Left ventricle myocardium inferior (tissue), 1 donor: Measurements from ENCODE around the gene VAV2. TPM values are rescaled to one million over a fixed set of nuclear protein-coding genes. Genes with fewer than 3 reads are reported as not detected.
A peak's percentile ranks its signal among the peaks of the same experiment; 100 is the strongest.

ENCODE experiments used
- DNase-seq: peaks from one replicate; pipeline ENCODE4 v3.0.0-alpha.2; 2020
- H3K27ac ChIP-seq: fragments of 200-600 bp; replicated peaks from 2 replicates; pipeline ENCODE4 v1.8.0; 2021
- H3K27me3 ChIP-seq: fragments of 200-600 bp; 2 replicates; pipeline ENCODE4 v1.8.0; 2021; ENCODE audit warnings: low read depth
- H3K36me3 ChIP-seq: fragments of 200-600 bp; 2 replicates; pipeline ENCODE4 v1.8.0; 2021
- H3K4me1 ChIP-seq: fragments of 200-600 bp; 2 replicates; pipeline ENCODE4 v1.8.0; 2021
- H3K4me3 ChIP-seq: fragments of 200-600 bp; 2 replicates; pipeline ENCODE4 v1.8.0; 2021; ENCODE audit warnings: mild to moderate bottlenecking, moderate library complexity
- H3K9me3 ChIP-seq: fragments of 200-600 bp; replicated peaks from 2 replicates; pipeline ENCODE4 v1.8.0; 2021
- CTCF ChIP-seq: fragments of 200-600 bp; IDR thresholded peaks from 2 replicates; pipeline ENCODE4 v1.8.0; 2021; ENCODE audit warnings: antibody characterized with exemption, mild to moderate bottlenecking, borderline replicate concordance
- intact Hi-C: fragments of 100-400 bp; cut with micrococcal nuclease; formaldehyde crosslinking; loops from one replicate; pipeline ENCODE4 v1.11.0; 2022
- total RNA-seq: library from RNA; stranded (reverse); fragmentation: NEBNext Ultra II Directional; extraction: Animal tissue kit (Norgen Biotek cat#: 25700); gene quantifications from one replicate; pipeline ENCODE4 v1.2.1, GENCODE V29; 2021
- donor health status: DM: no; HTN: yes; CAD: no; lungs with severe emphysema.

VAV2 gene
- total RNA-seq, 1 donor from 2014 or later = 4.1 TPM

GRCh38 chr9:133943036-133943780, 48.9 kb downstream of the VAV2 start:
- DNase-seq = peak; percentile 8
- Histone ChIP-seq H3K27ac (no peak overlapping the region), H3K27me3 (no peaks in the 10 kb centered on the region), H3K4me1 (peaks cover 6% of the 10 kb centered on the region), H3K4me3 (no peak overlapping the region), H3K36me3 (no peaks in the 10 kb centered on the region), H3K9me3 (no peaks in the 10 kb centered on the region)
- no peak for TF ChIP-seq CTCF
- intact Hi-C loops = no loop called here

- TF ChIP-seq CTCF = no peak
- H3K9me3 ChIP-seq = no peaks in the 10 kb centered on the region
- peak; percentile 11 for DNase-seq
- no peaks in the 10 kb centered on the region for H3K4me1 ChIP-seq
- H3K27me3 ChIP-seq = no peaks in the 10 kb centered on the region
- intact Hi-C loops = no loop called here
- no peak overlapping the region for H3K4me3 ChIP-seq
- H3K27ac ChIP-seq = no peak overlapping the region
- H3K36me3 ChIP-seq = no peaks in the 10 kb centered on the region
Measured at GRCh38 chr9:133942206-133942975, 49.7 kb downstream of the VAV2 start.

- H3K4me1 ChIP-seq = peaks cover 15% of the 10 kb centered on the region
- H3K4me3 ChIP-seq = no peak overlapping the region
- no peak overlapping the region for H3K27ac ChIP-seq
- intact Hi-C loops = no loop called here
- H3K27me3 ChIP-seq = no peaks in the 10 kb centered on the region
- no peak for DNase-seq
- H3K36me3 ChIP-seq = no peaks in the 10 kb centered on the region
- H3K9me3 ChIP-seq = no peaks in the 10 kb centered on the region
- TF ChIP-seq CTCF = no peak
Measured at GRCh38 chr9:133939845-133940244, 52.3 kb downstream of the VAV2 start.

GRCh38 chr9:133939171-133939785, 52.8 kb downstream of the VAV2 start:
- Histone ChIP-seq H3K27me3 (no peaks in the 10 kb centered on the region), H3K4me3 (no peak overlapping the region), H3K27ac (no peak overlapping the region), H3K9me3 (no peaks in the 10 kb centered on the region), H3K4me1 (peaks cover 15% of the 10 kb centered on the region), H3K36me3 (no peaks in the 10 kb centered on the region)
- intact Hi-C loops = no loop called here
- DNase-seq = no peak
- TF ChIP-seq CTCF = no peak

- Histone ChIP-seq H3K27ac (no peak overlapping the region), H3K27me3 (no peaks in the 10 kb centered on the region), H3K4me3 (no peak overlapping the region), H3K9me3 (no peaks in the 10 kb centered on the region), H3K4me1 (peaks cover 15% of the 10 kb centered on the region), H3K36me3 (no peaks in the 10 kb centered on the region)
- DNase-seq = no peak
- no peak for TF ChIP-seq CTCF
- intact Hi-C loops = no loop called here
Measured at GRCh38 chr9:133938753-133939152, 53.4 kb downstream of the VAV2 start.
